PC-9 (cell line): ENCODE results near the gene STARD4. TPM values are rescaled to one million over a fixed set of nuclear protein-coding genes. Genes with fewer than 3 reads are reported as not detected.

Source experiments
- BruUV-seq: library from RNA; stranded (reverse); fragments of 400-500 nt; replicated peaks from 2 replicates; lab custom pipeline; 2021; lab: Mats Ljungman, UMichigan
- CTCF ChIA-PET: fragments of 300-600 bp; sonication (Branson Sonifier 250); formaldehyde crosslinking; loops from one replicate; lab custom pipeline; 2022; ENCODE audit warnings: antibody characterized with exemption; lab: Charles Lee
- POLR2A ChIA-PET: fragments of 300-600 bp; sonication (Branson Sonifier 250); formaldehyde crosslinking; loops from one replicate; lab custom pipeline; 2022; ENCODE audit warnings: antibody characterized with exemption; ENCODE audit not compliant: unreplicated experiment; lab: Charles Lee
- DNase-seq, 2 experiments: peaks; one replicate each; pipeline versions ENCODE4 v3.0.0 to v3.0.0-alpha.2; 2015 to 2022; ENCODE audit warnings: mixed read lengths in 1 of 2
- H2AFZ ChIP-seq: fragments of 200-600 bp; sonication (generic); 2 replicates; pipeline ENCODE4 v1.8.1; 2017; ENCODE audit warnings: antibody characterized with exemption
- H3F3A ChIP-seq: fragments of 200-600 bp; sonication (generic); 2 replicates; pipeline ENCODE4 v1.8.1; 2017; ENCODE audit warnings: antibody characterized with exemption, mild to moderate bottlenecking, low read depth; ENCODE audit not compliant: insufficient read depth
- H3K27ac ChIP-seq: fragments of 200-600 bp; sonication (generic); 2 replicates; pipeline ENCODE4 v1.6.1; 2016; ENCODE audit warnings: mixed run types
- H3K27me3 ChIP-seq: fragments of 200-600 bp; sonication (generic); 2 replicates; pipeline ENCODE4 v1.6.1; 2016; ENCODE audit warnings: low read depth, mixed run types; ENCODE audit not compliant: insufficient read depth
- H3K36me3 ChIP-seq: fragments of 200-600 bp; sonication (generic); 2 replicates; pipeline ENCODE4 v1.6.1; 2016; ENCODE audit warnings: low read depth, mixed run types
- H3K4me1 ChIP-seq: fragments of 200-600 bp; sonication (generic); replicated peaks from 2 replicates; pipeline ENCODE4 v1.6.1; 2016; ENCODE audit warnings: mixed run types; ENCODE audit not compliant: insufficient read depth
- H3K4me2 ChIP-seq: fragments of 200-600 bp; sonication (generic); 2 replicates; pipeline ENCODE4 v1.6.1; 2017; ENCODE audit warnings: mixed run types
- H3K4me3 ChIP-seq: fragments of 200-600 bp; sonication (generic); 2 replicates; pipeline ENCODE4 v1.6.1; 2016; ENCODE audit warnings: mixed run types
- H3K79me2 ChIP-seq: fragments of 200-600 bp; sonication (generic); 2 replicates; pipeline ENCODE4 v1.6.1; 2017; ENCODE audit warnings: low read depth, mixed run types
- H3K9me2 ChIP-seq: fragments of 200-600 bp; sonication (generic); 2 replicates; pipeline ENCODE4 v1.8.1; 2017; ENCODE audit warnings: mild to moderate bottlenecking; ENCODE audit not compliant: insufficient read depth
- H3K9me3 ChIP-seq: fragments of 200-600 bp; sonication (generic); 2 replicates; pipeline ENCODE4 v1.8.1; 2016; ENCODE audit warnings: low read depth; ENCODE audit not compliant: insufficient read depth
- H4K20me1 ChIP-seq: fragments of 200-600 bp; sonication (generic); 2 replicates; pipeline ENCODE4 v1.8.1; 2017; ENCODE audit not compliant: insufficient read depth
- CTCF ChIP-seq: fragments of 200-600 bp; sonication (generic); conservative IDR thresholded peaks from 2 replicates; pipeline ENCODE4 v1.6.1; 2017; ENCODE audit warnings: mixed run types, antibody characterized with exemption, mild to moderate bottlenecking, moderate library complexity
- EZH2 ChIP-seq: fragments of 200-600 bp; sonication (generic); IDR thresholded peaks from 2 replicates; pipeline ENCODE4 v1.8.0; 2017; ENCODE audit warnings: antibody characterized with exemption, low read depth
- intact Hi-C: fragments of 100-400 bp; cut with micrococcal nuclease; formaldehyde crosslinking; loops from one replicate; pipeline ENCODE4 v1.10.0; 2022; ENCODE audit not compliant: unreplicated experiment
- total RNA-seq: library from RNA; stranded (reverse); gene quantifications from 2 replicates; pipeline ENCODE4 v1.2.3, GENCODE V29; 2021

STARD4 gene
- total RNA-seq, 1 experiment from 2014 or later: 6.4 TPM

GRCh38 chr5:111486926-111487325 is 25.4 kb downstream of the STARD4 start:
- Histone ChIP-seq H3K36me3 (no peaks in the 10 kb centered on the region), H3K9me2 (no peaks in the 10 kb centered on the region), H3K4me3 (no peak overlapping the region), H3K4me1 (no peaks in the 10 kb centered on the region), H3K9me3 (no peaks in the 10 kb centered on the region), H3K79me2 (no peaks in the 10 kb centered on the region), H4K20me1 (no peaks in the 10 kb centered on the region), H2AFZ (no peak overlapping the region), H3K27me3 (no peaks in the 10 kb centered on the region), H3K4me2 (no peak overlapping the region), H3F3A (no peaks in the 10 kb centered on the region), H3K27ac (no peak overlapping the region)
- no peak for TF ChIP-seq CTCF
- no peak for TF ChIP-seq EZH2
- DNase-seq: no peak
- intact Hi-C loops: no loop called here
- no TSS peak for BruUV-seq
- POLR2A ChIA-PET: no interaction called here
- CTCF ChIA-PET: no interaction called here

GRCh38 chr5:111486055-111486454 is 26.3 kb downstream of the STARD4 start:
- no peaks in the 10 kb centered on the region for H3K79me2 ChIP-seq
- CTCF ChIA-PET: no interaction called here
- no peaks in the 10 kb centered on the region for H3K9me2 ChIP-seq
- no peaks in the 10 kb centered on the region for H3K4me1 ChIP-seq
- no peaks in the 10 kb centered on the region for H4K20me1 ChIP-seq
- peak overlapping the region; percentile 28; the same call in 1 of the 2 replicates for H3K4me2 ChIP-seq
- no peak overlapping the region for H3K27ac ChIP-seq
- TF ChIP-seq EZH2 (no peak), CTCF (no peak)
- H3K9me3 ChIP-seq: no peaks in the 10 kb centered on the region
- H3K4me3 ChIP-seq: no peak overlapping the region
- no peaks in the 10 kb centered on the region for H3K36me3 ChIP-seq
- POLR2A ChIA-PET: no interaction called here
- H2AFZ ChIP-seq: no peak overlapping the region
- no peak for DNase-seq
- H3K27me3 ChIP-seq: no peaks in the 10 kb centered on the region
- H3F3A ChIP-seq: no peaks in the 10 kb centered on the region
- intact Hi-C loops: no loop called here
- no TSS peak for BruUV-seq

GRCh38 chr5:111480346-111480745 is 32.0 kb downstream of the STARD4 start:
- BruUV-seq: no TSS peak
- Histone ChIP-seq H3K27ac (no peak overlapping the region), H3K9me2 (no peaks in the 10 kb centered on the region), H3K4me2 (no peak overlapping the region), H3K79me2 (no peaks in the 10 kb centered on the region), H3K27me3 (no peaks in the 10 kb centered on the region), H3K4me1 (no peaks in the 10 kb centered on the region), H3F3A (no peaks in the 10 kb centered on the region), H4K20me1 (no peaks in the 10 kb centered on the region), H3K36me3 (no peaks in the 10 kb centered on the region), H2AFZ (no peak overlapping the region), H3K4me3 (no peak overlapping the region), H3K9me3 (no peaks in the 10 kb centered on the region)
- no peak for DNase-seq
- TF ChIP-seq EZH2 (no peak), CTCF (no peak)
- ChIA-PET CTCF (no interaction called here), POLR2A (no interaction called here)
- intact Hi-C loops: no loop called here
